IMR-90 (cell line): ENCODE results near the gene MLXIPL. TPM values are rescaled to one million over a fixed set of nuclear protein-coding genes. Genes with fewer than 3 reads are reported as not detected.

Source experiments
- ATAC-seq: fragments of 200-7000 bp; cut with Tn5 transposase; 2 replicates; pipeline ENCODE4 v1.9.1; 2020; ENCODE audit warnings: low read depth, mild to moderate bottlenecking, moderate library complexity
- BruUV-seq: library from RNA; stranded (reverse); fragments of 400-500 nt; replicated peaks from 2 replicates; lab custom pipeline; 2021; lab: Mats Ljungman, UMichigan
- CTCF ChIA-PET: fragments of 300-600 bp; formaldehyde crosslinking; extraction: SDS; loops from one replicate; lab custom pipeline; 2021; ENCODE audit warnings: antibody characterized with exemption; lab: Yijun Ruan, JAX
- POLR2A ChIA-PET: fragments of 300-600 bp; sonication (Branson Sonifier 250); formaldehyde crosslinking; loops from one replicate; lab custom pipeline; 2022; ENCODE audit warnings: antibody characterized with exemption; ENCODE audit not compliant: unreplicated experiment; lab: Charles Lee
- DNase-seq: peaks from one replicate; pipeline ENCODE4 v3.0.0; 2013
- H2AFZ ChIP-seq: replicated peaks from 2 replicates; pipeline ENCODE3; 2013; ENCODE audit warnings: low read length, mild to moderate bottlenecking; ENCODE audit not compliant: poor library complexity
- H2AK5ac ChIP-seq: 2 replicates; pipeline ENCODE4 v1.6.1; 2013; ENCODE audit warnings: low read depth, low read length, inconsistent platforms
- H2AK9ac ChIP-seq: replicated peaks from 2 replicates; pipeline ENCODE3; 2013; ENCODE audit warnings: mild to moderate bottlenecking, low read depth, low read length, moderate library complexity; ENCODE audit not compliant: poor library complexity
- H2BK120ac ChIP-seq: 2 replicates; pipeline ENCODE4 v1.6.1; 2013; ENCODE audit warnings: low read depth, low read length, inconsistent platforms
- H2BK15ac ChIP-seq: 3 replicates; pipeline ENCODE4 v1.6.1; 2013; ENCODE audit warnings: low read depth, low read length, inconsistent platforms
- H2BK20ac ChIP-seq: 2 replicates; pipeline ENCODE4 v1.6.1; 2013; ENCODE audit warnings: low read depth, mild to moderate bottlenecking, inconsistent platforms, low read length, moderate library complexity
- H2BK5ac ChIP-seq: 2 replicates; pipeline ENCODE4 v1.6.1; 2013; ENCODE audit warnings: mild to moderate bottlenecking, low read depth, low read length, inconsistent platforms; ENCODE audit not compliant: poor library complexity, severe bottlenecking
- H3K14ac ChIP-seq: replicated peaks from 2 replicates; pipeline ENCODE4 v1.6.1; 2013; ENCODE audit warnings: low read depth, low read length, inconsistent platforms
- H3K18ac ChIP-seq: 2 replicates; pipeline ENCODE4 v1.6.1; 2013; ENCODE audit warnings: low read depth, low read length, control low read depth
- H3K23ac ChIP-seq: 2 replicates; pipeline ENCODE4 v1.6.1; 2013; ENCODE audit warnings: low read depth, low read length, inconsistent platforms
- H3K27ac ChIP-seq: 2 replicates; pipeline ENCODE4 v1.5.1; 2013; ENCODE audit warnings: mild to moderate bottlenecking, control low read depth, low read length; ENCODE audit not compliant: insufficient read depth
- H3K27me3 ChIP-seq: 2 replicates; pipeline ENCODE4 v1.6.1; 2013; ENCODE audit warnings: low read length; ENCODE audit not compliant: control insufficient read depth, insufficient read depth
- H3K36me3 ChIP-seq: 2 replicates; pipeline ENCODE4 v1.6.1; 2013; ENCODE audit warnings: low read length, mixed read lengths; ENCODE audit not compliant: control insufficient read depth, insufficient read depth
- H3K4ac ChIP-seq: 2 replicates; pipeline ENCODE4 v1.6.1; 2013; ENCODE audit warnings: low read depth, low read length, inconsistent platforms
- H3K4me1 ChIP-seq: 2 replicates; pipeline ENCODE4 v1.6.1; 2013; ENCODE audit warnings: low read length, mixed read lengths; ENCODE audit not compliant: control insufficient read depth, insufficient read depth
- H3K4me2 ChIP-seq: 2 replicates; pipeline ENCODE4 v1.6.1; 2013; ENCODE audit warnings: low read depth, mild to moderate bottlenecking, control low read depth, low read length, moderate library complexity
- H3K4me3 ChIP-seq: 2 replicates; pipeline ENCODE4 v1.5.1; 2013; ENCODE audit warnings: low read depth, mild to moderate bottlenecking, control low read depth, low read length, moderate library complexity; ENCODE audit not compliant: insufficient read depth
- H3K56ac ChIP-seq: 2 replicates; pipeline ENCODE4 v1.6.1; 2013; ENCODE audit warnings: low read length, inconsistent platforms; ENCODE audit not compliant: insufficient read depth; ENCODE audit errors: extremely low read depth
- H3K79me1 ChIP-seq, 2 experiments: 2 replicates each; pipeline ENCODE4 v1.6.1; 2013; ENCODE audit warnings: low read length in 2 of 2, inconsistent platforms in 1 of 2, low read depth in 1 of 2
- H3K9ac ChIP-seq: 2 replicates; pipeline ENCODE4 v1.6.1; 2013; ENCODE audit warnings: low read depth, low read length, control low read depth
- H3K9me1 ChIP-seq: 2 replicates; pipeline ENCODE4 v1.6.1; 2013; ENCODE audit warnings: low read length, inconsistent platforms; ENCODE audit not compliant: insufficient read depth
- H3K9me3 ChIP-seq: 2 replicates; pipeline ENCODE4 v1.6.1; 2013; ENCODE audit warnings: low read length; ENCODE audit not compliant: control insufficient read depth, insufficient read depth
- H4K20me1 ChIP-seq: 2 replicates; pipeline ENCODE4 v1.6.1; 2013; ENCODE audit warnings: low read length, inconsistent platforms; ENCODE audit not compliant: insufficient read depth
- H4K5ac ChIP-seq: 2 replicates; pipeline ENCODE4 v1.6.1; 2013; ENCODE audit warnings: mild to moderate bottlenecking, low read depth, low read length, control low read depth
- H4K8ac ChIP-seq, 2 experiments: 2 replicates each; pipeline ENCODE4 v1.6.1; 2013; ENCODE audit warnings: low read depth in 2 of 2, low read length in 2 of 2, control low read depth in 1 of 2, inconsistent platforms in 1 of 2
- H4K91ac ChIP-seq: 2 replicates; pipeline ENCODE4 v1.6.1; 2013; ENCODE audit warnings: low read depth, low read length, inconsistent platforms; ENCODE audit not compliant: insufficient read depth
- BHLHE40 ChIP-seq: fragments of 150-350 bp; IDR thresholded peaks from 2 replicates; pipeline ENCODE4 v1.6.1; 2016; ENCODE audit warnings: mild to moderate bottlenecking, low read depth, low read length
- CEBPB ChIP-seq: IDR thresholded peaks from 2 replicates; pipeline ENCODE4 v1.6.1; 2012; ENCODE audit warnings: low read depth, low read length, improper control_type of control experiment
- CHD1 ChIP-seq: IDR thresholded peaks from 2 replicates; pipeline ENCODE4 v1.6.1; 2012; ENCODE audit warnings: low read depth, low read length, improper control_type of control experiment
- ELK1 ChIP-seq: fragments of 150-350 bp; IDR thresholded peaks from 2 replicates; pipeline ENCODE4 v1.6.1; 2016; ENCODE audit warnings: low read depth, mild to moderate bottlenecking, low read length, moderate library complexity, borderline replicate concordance
- FOS ChIP-seq: fragments of 150-350 bp; IDR thresholded peaks from 2 replicates; pipeline ENCODE4 v1.6.1; 2016; ENCODE audit warnings: low read depth, low read length
- MAFK ChIP-seq: IDR thresholded peaks from 2 replicates; pipeline ENCODE4 v1.6.1; 2012; ENCODE audit warnings: low read depth, low read length, improper control_type of control experiment
- MAZ ChIP-seq: IDR thresholded peaks from 2 replicates; pipeline ENCODE4 v1.6.1; 2012; ENCODE audit warnings: low read depth, mild to moderate bottlenecking, low read length, improper control_type of control experiment, moderate library complexity, borderline replicate concordance
- POLR2A ChIP-seq: IDR thresholded peaks from 2 replicates; pipeline ENCODE4 v1.6.1; 2012; ENCODE audit warnings: mild to moderate bottlenecking, low read depth, low read length
- RAD21 ChIP-seq: IDR thresholded peaks from 2 replicates; pipeline ENCODE4 v1.6.1; 2012; ENCODE audit warnings: low read length, improper control_type of control experiment
- RFX5 ChIP-seq: IDR thresholded peaks from 2 replicates; pipeline ENCODE4 v1.8.0; 2012; ENCODE audit warnings: low read depth, mild to moderate bottlenecking, low read length, moderate library complexity
- SMC3 ChIP-seq: fragments of 150-350 bp; IDR thresholded peaks from 2 replicates; pipeline ENCODE4 v1.6.1; 2016; ENCODE audit warnings: low read depth, mild to moderate bottlenecking, antibody characterized with exemption, low read length, moderate library complexity
- WGBS, 2 experiments: methylation state at CpG; one replicate each; pipeline versions ENCODE4 v1.1.5 to v1.1.7; 2013; ENCODE audit warnings: missing lambda C conversion rate in 2 of 2; ENCODE audit not compliant: insufficient read length in 1 of 2; ENCODE audit errors: extremely low coverage in 2 of 2; 5-methylcytosine and 5-hydroxymethylcytosine counted together
- dilution Hi-C: fragments of 300-500 bp; cut with HindIII; formaldehyde crosslinking; loops from one replicate; pipeline ENCODE4 v1.14.3; 2018; ENCODE audit warnings: low sequenced_read_pairs; ENCODE audit not compliant: unreplicated experiment
- in situ Hi-C: fragments of 300-500 bp; cut with MboI; formaldehyde crosslinking; loops from 3 replicates; pipeline ENCODE4 v1.14.3; 2019; ENCODE audit warnings: low sequenced_read_pairs, inconsistent platforms, mixed read lengths
- intact Hi-C: fragments of 100-400 bp; cut with micrococcal nuclease; formaldehyde crosslinking; loops from 2 replicates; pipeline ENCODE4 v1.10.0; 2022
- polyA plus RNA-seq, 3 experiments: library from polyadenylated mRNA; depleted of rRNA; stranded (reverse); fragments of >200 nt; gene quantifications; 2 replicates each; pipeline ENCODE4 v1.2.3, GENCODE V29; 2012; ENCODE audit warnings: low replicate concordance in 1 of 3
- total RNA-seq: library from RNA; depleted of rRNA; stranded (reverse); fragments of >200 nt; gene quantifications from 2 replicates; pipeline ENCODE4 v1.2.3, GENCODE V29; 2012
- TF ChIP-seq, protein P1 (sequence below): fragments of 150-350 bp; IDR thresholded peaks from 2 replicates; pipeline ENCODE4 v1.6.1; 2017; ENCODE audit warnings: mild to moderate bottlenecking, antibody characterized with exemption, low read length, low read depth
- TF ChIP-seq, protein P2 (sequence below): conservative IDR thresholded peaks from 2 replicates; pipeline ENCODE4 v1.5.1; 2012; ENCODE audit warnings: mild to moderate bottlenecking, low read depth, low read length, improper control_type of control experiment

MLXIPL gene
- total and polyA plus RNA-seq, 2 of the 4 experiments (the other 2 are of a cell fraction) = not detected

DNA sequence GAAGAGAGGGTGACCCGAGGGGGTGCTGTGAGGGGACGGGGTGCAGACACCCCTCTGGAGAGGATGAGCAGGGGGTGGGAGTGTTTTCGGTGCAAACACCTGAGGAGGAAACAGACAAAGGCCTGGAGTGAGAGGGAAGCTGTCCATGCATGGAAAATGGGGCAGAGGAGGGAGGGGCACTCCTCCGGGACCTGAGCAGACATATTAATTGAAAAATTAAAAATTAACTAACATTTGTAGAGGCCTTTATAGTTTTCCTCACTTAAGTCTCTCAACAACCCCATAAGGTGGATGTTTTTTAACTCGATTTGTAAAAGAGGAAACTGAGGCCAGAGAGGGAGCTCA, 44.5 kb upstream of the MLXIPL start:
- Histone ChIP-seq H2AFZ (peak overlapping the region; percentile 95), H4K91ac (no peak overlapping the region), H3K36me3 (peaks cover 8% of the 10 kb centered on the region; the same call in 1 of the 2 replicates), H3K4me3 (peak overlapping the region; percentile 84), H3K9ac (peak overlapping the region; percentile 84), H3K9me3 (no peaks in the 10 kb centered on the region), H2AK5ac (no peak overlapping the region), H4K8ac (no peak overlapping the region; a peak in 1 of 4 replicates), H3K27me3 (peaks cover 3% of the 10 kb centered on the region; the same call in 1 of the 2 replicates), H4K5ac (no peak overlapping the region), H3K14ac (peak overlapping the region; percentile 42; the same call in 1 of the 2 replicates), H3K4me2 (peak overlapping the region; percentile 82), H4K20me1 (0 out of 2 replicates have a peak, but pooled peaks cover 4% of the 10 kb centered on the region), H2BK5ac (no peak overlapping the region), H2BK15ac (no peak overlapping the region), H2AK9ac (peak overlapping the region; percentile 91), H3K4me1 (no peaks in the 10 kb centered on the region; the same call in 1 of the 2 replicates), H2BK120ac (no peak overlapping the region), H3K4ac (no peak overlapping the region), H3K9me1 (0 out of 2 replicates have a peak, but pooled peaks cover 2% of the 10 kb centered on the region), H2BK20ac (no peak overlapping the region), H3K18ac (no peak overlapping the region), H3K79me1 (peaks cover 0 to 9% of the 10 kb centered on the region in 2 experiments; a peak in 1 of 4 replicates), H3K23ac (peak overlapping the region; percentile 31; the same call in 1 of the 2 replicates), H3K27ac (no peak overlapping the region), H3K56ac (no peak overlapping the region)
- CTCF ChIA-PET = no interaction called here
- intact Hi-C loops = loop anchor here (5.0 kb wide), 3 partner anchors 42 to 147 kb away; partner anchors contain the start of genes BAZ1B and STX1A
- ATAC-seq (no peak), DNase-seq (no peak)
- in situ Hi-C loops = no loop called here
- POLR2A ChIA-PET = interaction anchor here (0.6 kb wide), 1 partner anchor 12 kb away, joined by 13 read pairs; no protein-coding TSS in a partner anchor
- 20% methylated on average over 3 of the region's 5 CpGs; no CpG with 5 or more reads in 1 of the 2 experiments for WGBS, 2 experiments
- dilution Hi-C loops = no loop called here
- TF ChIP-seq RFX5 = no peak
- TF ChIP-seq MAZ = no peak
- TF ChIP-seq, protein P1, sequence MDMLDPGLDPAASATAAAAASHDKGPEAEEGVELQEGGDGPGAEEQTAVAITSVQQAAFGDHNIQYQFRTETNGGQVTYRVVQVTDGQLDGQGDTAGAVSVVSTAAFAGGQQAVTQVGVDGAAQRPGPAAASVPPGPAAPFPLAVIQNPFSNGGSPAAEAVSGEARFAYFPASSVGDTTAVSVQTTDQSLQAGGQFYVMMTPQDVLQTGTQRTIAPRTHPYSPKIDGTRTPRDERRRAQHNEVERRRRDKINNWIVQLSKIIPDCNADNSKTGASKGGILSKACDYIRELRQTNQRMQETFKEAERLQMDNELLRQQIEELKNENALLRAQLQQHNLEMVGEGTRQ = no peak
- no peak for TF ChIP-seq RAD21
- no peak for TF ChIP-seq CEBPB
- no peak for TF ChIP-seq MAFK
- no peak for TF ChIP-seq FOS
- TF ChIP-seq BHLHE40 = no peak
- TF ChIP-seq CHD1 = no peak
- TF ChIP-seq, protein P2, sequence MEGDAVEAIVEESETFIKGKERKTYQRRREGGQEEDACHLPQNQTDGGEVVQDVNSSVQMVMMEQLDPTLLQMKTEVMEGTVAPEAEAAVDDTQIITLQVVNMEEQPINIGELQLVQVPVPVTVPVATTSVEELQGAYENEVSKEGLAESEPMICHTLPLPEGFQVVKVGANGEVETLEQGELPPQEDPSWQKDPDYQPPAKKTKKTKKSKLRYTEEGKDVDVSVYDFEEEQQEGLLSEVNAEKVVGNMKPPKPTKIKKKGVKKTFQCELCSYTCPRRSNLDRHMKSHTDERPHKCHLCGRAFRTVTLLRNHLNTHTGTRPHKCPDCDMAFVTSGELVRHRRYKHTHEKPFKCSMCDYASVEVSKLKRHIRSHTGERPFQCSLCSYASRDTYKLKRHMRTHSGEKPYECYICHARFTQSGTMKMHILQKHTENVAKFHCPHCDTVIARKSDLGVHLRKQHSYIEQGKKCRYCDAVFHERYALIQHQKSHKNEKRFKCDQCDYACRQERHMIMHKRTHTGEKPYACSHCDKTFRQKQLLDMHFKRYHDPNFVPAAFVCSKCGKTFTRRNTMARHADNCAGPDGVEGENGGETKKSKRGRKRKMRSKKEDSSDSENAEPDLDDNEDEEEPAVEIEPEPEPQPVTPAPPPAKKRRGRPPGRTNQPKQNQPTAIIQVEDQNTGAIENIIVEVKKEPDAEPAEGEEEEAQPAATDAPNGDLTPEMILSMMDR = no peak
- no peak for TF ChIP-seq SMC3
- no peak for TF ChIP-seq POLR2A
- TF ChIP-seq ELK1 = no peak
- BruUV-seq = no TSS peak
